Left ventricle myocardium superior (tissue), 1 donor: Measurements from ENCODE around the gene IFI27L1. TPM values are rescaled to one million over a fixed set of nuclear protein-coding genes. Genes with fewer than 3 reads are reported as not detected.
"Not testable (repeated sequence)": the region's sequence is repeated elsewhere in the genome, so short reads cannot be mapped to it uniquely, and the experiment has no call there.

Source experiments
- ATAC-seq: fragments of 200-7000 bp; cut with Tn5 transposase; one replicate; pipeline ENCODE4 v1.9.1; 2020; ENCODE audit warnings: mild to moderate bottlenecking, moderate library complexity
- DNase-seq: peaks from one replicate; pipeline ENCODE4 v3.0.0-alpha.2; 2020
- intact Hi-C: fragments of 100-400 bp; cut with micrococcal nuclease; formaldehyde crosslinking; loops from one replicate; pipeline ENCODE4 v1.11.0; 2022
- total RNA-seq: library from RNA; stranded (reverse); fragmentation: NEBNext Ultra II Directional; extraction: Animal tissue kit (Norgen Biotek cat#: 25700); gene quantifications from one replicate; pipeline ENCODE4 v1.2.1, GENCODE V29; 2021
- donor health status: DM: no; HTN: yes; CAD: no; lungs with severe emphysema.

The IFI27L1 gene
- total RNA-seq, 1 donor from 2014 or later: 9.7 TPM

- intact Hi-C loops: no loop called here
- no peak for ATAC-seq
- DNase-seq: no peak
Measured at GRCh38 chr14:94046696-94047250, 34.3 kb upstream of the IFI27L1 start.

- no peak for DNase-seq
- intact Hi-C loops: no loop called here
Measured at GRCh38 chr14:94047581-94047980, 33.5 kb upstream of the IFI27L1 start.

GRCh38 chr14:94048691-94049624 lies 32.2 kb upstream of the IFI27L1 start:
- DNase-seq (no peak), ATAC-seq (no peak)
- intact Hi-C loops: no loop called here

More at GRCh38 chr14:94047581-94047980, 33.5 kb upstream of the IFI27L1 start:
- ATAC-seq: no peak

- no peak for ATAC-seq
- no peak for DNase-seq
- intact Hi-C loops: no loop called here
Measured at GRCh38 chr14:94049625-94050023, 31.5 kb upstream of the IFI27L1 start.

GRCh38 chr14:94050231-94050880 lies 30.8 kb upstream of the IFI27L1 start:
- intact Hi-C loops: no loop called here
- DNase-seq (peak; percentile 88), ATAC-seq (peak; percentile 92)

GRCh38 chr14:94051115-94051514 lies 30.0 kb upstream of the IFI27L1 start:
- DNase-seq (peak; percentile 68), ATAC-seq (peak; percentile 48)
- intact Hi-C loops: no loop called here

GRCh38 chr14:94051779-94052178 lies 29.3 kb upstream of the IFI27L1 start:
- DNase-seq (peak; percentile 39), ATAC-seq (peak; percentile 68)
- intact Hi-C loops: no loop called here

GRCh38 chr14:94052199-94052598 lies 28.9 kb upstream of the IFI27L1 start:
- DNase-seq (no peak), ATAC-seq (no peak)
- intact Hi-C loops: no loop called here

GRCh38 chr14:94052662-94053061 lies 28.4 kb upstream of the IFI27L1 start:
- intact Hi-C loops: no loop called here
- no peak for DNase-seq
- no peak for ATAC-seq

GRCh38 chr14:94054401-94054800 lies 26.7 kb upstream of the IFI27L1 start:
- DNase-seq (no peak), ATAC-seq (no peak)
- intact Hi-C loops: no loop called here

GRCh38 chr14:94054936-94055335 lies 26.2 kb upstream of the IFI27L1 start:
- DNase-seq (no peak), ATAC-seq (no peak)
- intact Hi-C loops: no loop called here

GRCh38 chr14:94056579-94057308 lies 24.4 kb upstream of the IFI27L1 start:
- intact Hi-C loops: no loop called here
- ATAC-seq (no peak), DNase-seq (no peak)

- intact Hi-C loops: no loop called here
- no peak for DNase-seq
- no peak for ATAC-seq
Measured at GRCh38 chr14:94058128-94058673, 22.9 kb upstream of the IFI27L1 start.

- no peak for DNase-seq
- ATAC-seq: no peak
- intact Hi-C loops: no loop called here
Measured at GRCh38 chr14:94058674-94059138, 22.4 kb upstream of the IFI27L1 start.

- intact Hi-C loops: no loop called here
- no peak for DNase-seq
- ATAC-seq: no peak
Measured at GRCh38 chr14:94059998-94060397, 21.1 kb upstream of the IFI27L1 start.

GRCh38 chr14:94062344-94062940 lies 18.7 kb upstream of the IFI27L1 start:
- DNase-seq (no peak), ATAC-seq (no peak)
- intact Hi-C loops: no loop called here

GRCh38 chr14:94066089-94066676 lies 14.9 kb upstream of the IFI27L1 start:
- intact Hi-C loops: no loop called here
- ATAC-seq: peak; percentile 30
- no peak for DNase-seq

- ATAC-seq, intact Hi-C loops: not testable (repeated sequence)
Measured at GRCh38 chr14:94072076-94072475, 9.0 kb upstream of the IFI27L1 start.

More at GRCh38 chr14:94072076-94072475, 9.0 kb upstream of the IFI27L1 start:
- not testable (repeated sequence) for DNase-seq
